LHCN-M2 (cell line): Measurements from ENCODE around the gene RSPH4A. TPM values are rescaled to one million over a fixed set of nuclear protein-coding genes. Genes with fewer than 3 reads are reported as not detected.
A peak's percentile ranks its signal among the peaks of the same experiment; 100 is the strongest.
"Not testable (repeated sequence)": the region's sequence is repeated elsewhere in the genome, so short reads cannot be mapped to it uniquely, and the experiment has no call there.

Experiments
- DNase-seq: peaks from one replicate; pipeline ENCODE4 v3.0.0-alpha.2; 2012; ENCODE audit warnings: low read depth
- polyA plus RNA-seq: library from polyadenylated mRNA; unstranded; fragments of >200 nt; gene quantifications from one replicate; pipeline ENCODE4 v1.2.1, GENCODE V29; 2012; ENCODE audit warnings: missing spikeins
- total RNA-seq: library from RNA; depleted of rRNA; stranded (reverse); fragments of >200 nt; gene quantifications from 2 replicates; pipeline ENCODE4 v1.2.3, GENCODE V29; 2014; rRNA removed

RSPH4A gene
- 0.26 and 0.57 TPM in 2 replicates for total RNA-seq
- polyA plus RNA-seq, result 0.17 TPM

GRCh38 chr6:116615937-116616736 is at the start of gene RSPH4A:
Gene RSPH4A (plus strand): TSS chr6:116616479. CDS start chr6:116616624, 145 bp downstream.
- DNase-seq, result peak; percentile 95

GRCh38 chr6:116568111-116568510 is 48.2 kb upstream of the RSPH4A start:
- DNase-seq, result no peak

- no peak for DNase-seq
These were observed 47.2 kb upstream of the RSPH4A start for GRCh38 chr6:116568821-116569755.

GRCh38 chr6:116570856-116571682 is 45.2 kb upstream of the RSPH4A start, which contains the start of gene RWDD1:
Gene RWDD1 (plus strand): TSS chr6:116571504. CDS start chr6:116571583, 79 bp downstream.
- peak; percentile 99 for DNase-seq

- no peak for DNase-seq
These were observed 44.6 kb upstream of the RSPH4A start for GRCh38 chr6:116571683-116572000.

- peak; percentile 34 for DNase-seq
These were observed 44.1 kb upstream of the RSPH4A start for GRCh38 chr6:116572162-116572561.

- DNase-seq, result no peak
These were observed 41.1 kb upstream of the RSPH4A start for GRCh38 chr6:116575227-116575626.

- DNase-seq, result no peak
These were observed 38.8 kb upstream of the RSPH4A start for GRCh38 chr6:116577486-116577885.

GRCh38 chr6:116578335-116578734 is 37.9 kb upstream of the RSPH4A start:
- no peak for DNase-seq

GRCh38 chr6:116579143-116579542 is 37.1 kb upstream of the RSPH4A start:
- no peak for DNase-seq

- peak; percentile 45 for DNase-seq
These were observed 36.1 kb upstream of the RSPH4A start for GRCh38 chr6:116580198-116580597.

GRCh38 chr6:116586276-116586675 is 30.0 kb upstream of the RSPH4A start:
- DNase-seq, result no peak

GRCh38 chr6:116586738-116587137 is 29.5 kb upstream of the RSPH4A start:
- no peak for DNase-seq

GRCh38 chr6:116595247-116595646 is 21.0 kb upstream of the RSPH4A start:
- no peak for DNase-seq

GRCh38 chr6:116596815-116597214 is 19.5 kb upstream of the RSPH4A start:
- peak; percentile 23 for DNase-seq

GRCh38 chr6:116603916-116604315 is 12.4 kb upstream of the RSPH4A start:
- DNase-seq, result not testable (repeated sequence)

GRCh38 chr6:116604868-116605267 is 11.4 kb upstream of the RSPH4A start:
- not testable (repeated sequence) for DNase-seq

GRCh38 chr6:116605935-116606334 is 10.3 kb upstream of the RSPH4A start:
- DNase-seq, result no peak

GRCh38 chr6:116611056-116611455 is 5.2 kb upstream of the RSPH4A start:
- DNase-seq, result no peak

GRCh38 chr6:116616737-116617053 is 416 bp downstream of the RSPH4A start:
- peak; percentile 53 for DNase-seq

- DNase-seq, result no peak
These were observed 7.9 kb downstream of the RSPH4A start for GRCh38 chr6:116624036-116624805.
